Measurements from ENCODE around the gene GBP5.
"Not testable (repeated sequence)": the region's sequence is repeated elsewhere in the genome, so short reads cannot be mapped to it uniquely, and the experiment has no call there.

GBP5 gene

GRCh38 chr1:89272269-89273041 lies at the start of gene GBP5:
TSS of gene GBP5 (minus strand) at chr1:89272860. CDS start at chr1:89269555, 3,305 bp downstream.
- peaks cover 20% of the 10 kb centered on the region for H3K36me3 Mint-ChIP-seq (ENCODE audit: insufficient read depth)
- H3K27ac Mint-ChIP-seq (ENCODE audit: low read depth), result peak within 1 kb of the TSS; percentile 94
- H3K4me1 Mint-ChIP-seq, result peaks cover 58% of the 10 kb centered on the region
- H3K27me3 Mint-ChIP-seq, H3K9me3 Mint-ChIP-seq: not testable (repeated sequence)
- H3K4me3 Mint-ChIP-seq, result peak within 1 kb of the TSS; percentile 97
- DNase-seq (ENCODE audit: low spot score in 2 of 2), result peak; percentile 34 to 69
- ATAC-seq (replicated peaks; ENCODE audit: extremely low read depth, poor library complexity, severe bottlenecking), result peak; percentile 67

DNA sequence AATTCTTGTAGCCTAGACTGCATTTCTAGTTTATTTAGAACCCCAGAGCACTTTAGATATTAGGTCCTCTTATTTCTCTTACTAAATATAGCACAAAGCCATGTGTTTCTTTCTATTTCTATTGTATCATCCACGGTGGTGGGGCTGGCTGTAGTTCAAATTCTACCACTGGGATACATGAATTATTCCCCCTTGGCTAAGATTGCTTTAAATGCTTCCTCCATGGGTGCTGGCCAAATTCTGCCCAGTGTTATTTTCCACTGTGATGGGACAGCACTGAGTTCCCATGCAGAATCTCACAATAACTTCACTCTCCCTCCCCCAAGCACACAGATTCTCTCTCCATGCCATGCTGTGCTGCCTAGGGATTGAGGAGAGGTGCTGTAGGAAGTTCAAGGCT lies 49.7 kb upstream of the GBP5 start:
- DNase-seq (ENCODE audit: low spot score in 2 of 2) (no peak), ATAC-seq (replicated peaks; ENCODE audit: extremely low read depth, poor library complexity, severe bottlenecking) (no peak)
- H3K4me1 Mint-ChIP-seq, result peaks cover 12% of the 10 kb centered on the region
- H3K36me3 Mint-ChIP-seq (ENCODE audit: insufficient read depth), result peaks cover 2% of the 10 kb centered on the region
- H3K4me3 Mint-ChIP-seq, result no peak overlapping the region
- H3K27me3 Mint-ChIP-seq, result peaks cover 7% of the 10 kb centered on the region
- peaks cover 13% of the 10 kb centered on the region for H3K9me3 Mint-ChIP-seq
- H3K27ac Mint-ChIP-seq (ENCODE audit: low read depth), result no peak overlapping the region

DNA sequence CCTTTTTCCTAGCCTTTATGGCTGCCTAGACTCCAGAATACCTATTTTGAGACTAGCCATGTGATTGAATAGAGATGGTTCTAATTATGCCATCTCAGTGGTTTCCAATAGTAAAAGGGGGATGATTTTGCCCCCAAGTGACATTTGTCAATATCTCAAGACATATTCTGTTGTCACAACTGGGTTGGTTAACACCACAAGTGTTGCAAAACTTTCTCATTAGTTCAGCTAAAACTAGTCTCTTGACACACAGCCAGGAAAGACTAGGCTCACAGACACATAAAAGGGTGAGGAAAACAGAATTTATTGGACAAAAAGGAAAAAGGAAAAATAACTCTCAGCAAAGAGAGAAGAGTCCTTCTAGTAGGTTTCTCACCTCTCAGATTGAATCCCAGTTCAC lies 39.9 kb upstream of the GBP5 start:
- peaks cover 34% of the 10 kb centered on the region for H3K4me1 Mint-ChIP-seq
- ATAC-seq (replicated peaks; ENCODE audit: extremely low read depth, poor library complexity, severe bottlenecking) (no peak), DNase-seq (ENCODE audit: low spot score in 2 of 2) (no peak)
- no peak overlapping the region for H3K4me3 Mint-ChIP-seq
- no peaks in the 10 kb centered on the region for H3K36me3 Mint-ChIP-seq (ENCODE audit: insufficient read depth)
- H3K27me3 Mint-ChIP-seq, result no peaks in the 10 kb centered on the region
- peak overlapping the region; percentile 24 for H3K27ac Mint-ChIP-seq (ENCODE audit: low read depth)
- peaks cover 6% of the 10 kb centered on the region for H3K9me3 Mint-ChIP-seq

DNA sequence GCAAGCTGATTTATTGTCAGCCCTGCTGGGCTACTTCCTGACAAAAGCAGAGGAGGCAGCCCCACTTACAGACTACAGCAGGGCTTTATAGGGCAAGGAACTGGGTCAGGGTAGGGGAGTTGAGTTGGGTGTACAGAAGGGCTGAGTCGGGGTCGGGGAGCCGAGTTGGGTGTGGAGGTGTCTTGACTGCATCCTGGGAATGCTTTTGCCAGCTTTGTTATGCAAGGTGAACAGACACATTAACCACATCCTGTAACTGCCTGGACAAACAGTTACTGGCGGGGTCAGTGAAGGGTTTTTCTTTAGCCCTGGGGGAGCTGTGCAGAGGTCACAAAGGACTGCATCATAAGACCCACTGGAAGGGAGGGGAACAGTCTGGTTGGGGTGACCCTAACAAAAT lies 39.1 kb upstream of the GBP5 start:
- DNase-seq (ENCODE audit: low spot score in 2 of 2), result no peak
- Mint-ChIP-seq H3K4me3 (no peak overlapping the region), H3K27me3 (no peaks in the 10 kb centered on the region), H3K36me3 (ENCODE audit: insufficient read depth) (no peaks in the 10 kb centered on the region), H3K4me1 (peaks cover 34% of the 10 kb centered on the region), H3K9me3 (no peaks in the 10 kb centered on the region), H3K27ac (ENCODE audit: low read depth) (peak overlapping the region; percentile 94)
- no peak for ATAC-seq (replicated peaks; ENCODE audit: extremely low read depth, poor library complexity, severe bottlenecking)

GRCh38 chr1:89310976-89311375 lies 38.3 kb upstream of the GBP5 start:
- no peak for ATAC-seq (replicated peaks; ENCODE audit: extremely low read depth, poor library complexity, severe bottlenecking)
- Mint-ChIP-seq H3K27ac (ENCODE audit: low read depth) (peak overlapping the region; percentile 94), H3K4me3 (peak overlapping the region; percentile 6), H3K27me3 (no peaks in the 10 kb centered on the region), H3K9me3 (no peaks in the 10 kb centered on the region), H3K36me3 (ENCODE audit: insufficient read depth) (no peaks in the 10 kb centered on the region), H3K4me1 (peaks cover 34% of the 10 kb centered on the region)
- no peak for DNase-seq (ENCODE audit: low spot score in 2 of 2)

GRCh38 chr1:89310505-89310904 lies 37.8 kb upstream of the GBP5 start:
- no peaks in the 10 kb centered on the region for H3K36me3 Mint-ChIP-seq (ENCODE audit: insufficient read depth)
- H3K27ac Mint-ChIP-seq (ENCODE audit: low read depth), result peak overlapping the region; percentile 94
- no peak for DNase-seq (ENCODE audit: low spot score in 2 of 2)
- H3K4me1 Mint-ChIP-seq, result peaks cover 34% of the 10 kb centered on the region
- H3K27me3 Mint-ChIP-seq, result no peaks in the 10 kb centered on the region
- ATAC-seq (replicated peaks; ENCODE audit: extremely low read depth, poor library complexity, severe bottlenecking), result peak; percentile 67
- no peaks in the 10 kb centered on the region for H3K9me3 Mint-ChIP-seq
- H3K4me3 Mint-ChIP-seq, result peak overlapping the region; percentile 6

- Mint-ChIP-seq H3K4me1 (peaks cover 34% of the 10 kb centered on the region), H3K27me3 (no peaks in the 10 kb centered on the region), H3K9me3 (no peaks in the 10 kb centered on the region), H3K27ac (ENCODE audit: low read depth) (peak overlapping the region; percentile 94), H3K4me3 (peak overlapping the region; percentile 6), H3K36me3 (ENCODE audit: insufficient read depth) (no peaks in the 10 kb centered on the region)
- ATAC-seq (replicated peaks; ENCODE audit: extremely low read depth, poor library complexity, severe bottlenecking), result no peak
- no peak for DNase-seq (ENCODE audit: low spot score in 2 of 2)
Measured at GRCh38 chr1:89309828-89310227, 37.2 kb upstream of the GBP5 start.

DNA sequence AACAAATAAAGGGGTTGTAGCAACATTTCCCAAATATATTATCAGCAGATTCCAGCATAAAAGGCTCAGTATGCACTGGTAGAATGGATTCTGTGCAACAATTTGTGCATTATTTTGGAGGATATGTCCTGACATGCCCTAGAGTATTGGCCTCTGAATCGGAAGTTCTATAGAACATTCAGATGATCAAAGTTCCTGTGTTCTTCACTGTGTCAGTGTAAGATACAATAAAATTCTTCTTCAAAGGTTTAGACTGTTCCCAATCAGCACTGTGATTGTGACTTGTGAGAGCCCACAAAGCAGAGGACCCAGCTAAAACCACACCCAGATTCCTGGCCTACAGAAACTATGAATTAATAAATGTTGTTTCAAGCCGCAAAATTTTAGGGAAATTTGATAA lies 33.6 kb upstream of the GBP5 start:
- no peak for ATAC-seq (replicated peaks; ENCODE audit: extremely low read depth, poor library complexity, severe bottlenecking)
- H3K36me3 Mint-ChIP-seq (ENCODE audit: insufficient read depth), result no peaks in the 10 kb centered on the region
- no peak for DNase-seq (ENCODE audit: low spot score in 2 of 2)
- no peak overlapping the region for H3K27ac Mint-ChIP-seq (ENCODE audit: low read depth)
- no peaks in the 10 kb centered on the region for H3K9me3 Mint-ChIP-seq
- H3K27me3 Mint-ChIP-seq, result no peaks in the 10 kb centered on the region
- no peak overlapping the region for H3K4me3 Mint-ChIP-seq
- peaks cover 26% of the 10 kb centered on the region for H3K4me1 Mint-ChIP-seq

- Mint-ChIP-seq H3K27ac (ENCODE audit: low read depth) (no peak overlapping the region), H3K4me1 (peaks cover 18% of the 10 kb centered on the region), H3K4me3 (no peak overlapping the region), H3K27me3 (no peaks in the 10 kb centered on the region), H3K9me3 (no peaks in the 10 kb centered on the region), H3K36me3 (ENCODE audit: insufficient read depth) (no peaks in the 10 kb centered on the region)
- ATAC-seq (replicated peaks; ENCODE audit: extremely low read depth, poor library complexity, severe bottlenecking) (no peak), DNase-seq (ENCODE audit: low spot score in 2 of 2) (no peak)
Measured at GRCh38 chr1:89305493-89305892, 32.8 kb upstream of the GBP5 start.

DNA sequence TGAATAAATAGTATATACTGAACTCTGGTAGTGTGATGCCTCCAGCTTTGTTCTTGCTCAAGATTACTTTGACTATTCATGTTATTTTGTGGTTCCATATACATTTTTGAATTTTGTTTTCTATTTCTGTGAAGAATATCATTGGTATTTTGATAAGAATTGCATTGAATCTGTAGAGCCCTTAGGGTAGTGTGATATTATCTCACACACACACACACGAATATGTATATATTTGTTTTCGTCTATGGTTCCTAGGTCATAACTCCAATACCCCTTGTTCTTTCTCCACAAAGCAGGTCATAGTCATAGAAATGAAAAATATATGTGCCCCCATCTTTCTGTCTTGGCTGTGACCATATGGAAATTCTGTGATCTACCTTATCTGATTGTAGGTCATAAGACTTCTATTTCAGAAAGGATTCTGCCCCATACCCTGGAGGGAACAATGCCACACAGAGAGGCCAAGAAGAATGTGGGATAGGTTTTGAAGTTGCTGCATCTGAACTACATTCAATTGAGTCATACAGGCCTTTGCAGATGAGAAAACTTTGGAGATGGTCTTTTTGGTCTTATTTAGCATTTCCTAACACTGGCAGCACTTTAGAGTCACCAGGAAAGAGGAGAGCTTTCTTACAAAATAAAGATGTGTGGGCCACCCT lies 32.0 kb upstream of the GBP5 start:
- Mint-ChIP-seq H3K9me3 (no peaks in the 10 kb centered on the region), H3K27me3 (no peaks in the 10 kb centered on the region), H3K27ac (ENCODE audit: low read depth) (no peak overlapping the region), H3K36me3 (ENCODE audit: insufficient read depth) (no peaks in the 10 kb centered on the region), H3K4me1 (peaks cover 17% of the 10 kb centered on the region), H3K4me3 (no peak overlapping the region)
- ATAC-seq (replicated peaks; ENCODE audit: extremely low read depth, poor library complexity, severe bottlenecking) (no peak), DNase-seq (ENCODE audit: low spot score in 2 of 2) (no peak)

DNA sequence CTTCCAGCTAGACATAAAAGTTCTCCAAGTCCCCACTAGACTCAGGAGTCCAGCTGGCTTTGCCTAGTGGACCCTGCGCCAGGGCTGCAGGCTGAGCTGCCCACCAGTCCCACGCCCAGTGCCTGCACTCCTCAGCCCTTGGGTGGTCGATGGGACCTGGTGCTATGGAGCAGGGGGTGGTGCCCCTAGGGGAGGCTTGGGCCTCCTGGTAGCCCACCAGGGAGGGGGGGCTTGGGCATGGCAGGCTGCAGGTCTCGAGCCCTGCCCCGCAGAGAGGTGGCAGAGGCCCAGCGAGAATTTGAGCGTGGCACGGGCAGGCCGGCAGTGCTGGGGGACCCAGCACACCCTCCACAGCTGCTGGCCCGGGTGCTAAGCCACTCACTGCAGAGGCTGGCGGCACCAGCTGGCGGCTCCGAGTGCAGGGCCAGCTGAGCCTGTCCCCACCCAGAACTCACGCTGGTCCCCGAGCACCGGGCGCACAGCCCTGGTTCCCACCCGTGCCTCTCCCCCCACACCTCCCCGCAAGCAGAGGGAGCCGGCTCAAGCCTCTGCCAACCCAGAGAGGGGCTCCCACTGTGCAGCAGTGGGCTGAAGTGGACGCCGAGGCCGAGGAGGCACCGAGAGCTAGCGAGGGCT lies 30.2 kb upstream of the GBP5 start:
- Mint-ChIP-seq H3K27me3 (no peaks in the 10 kb centered on the region), H3K36me3 (ENCODE audit: insufficient read depth) (no peaks in the 10 kb centered on the region), H3K4me3 (no peak overlapping the region), H3K27ac (ENCODE audit: low read depth) (no peak overlapping the region), H3K9me3 (no peaks in the 10 kb centered on the region), H3K4me1 (peaks cover 8% of the 10 kb centered on the region)
- ATAC-seq (replicated peaks; ENCODE audit: extremely low read depth, poor library complexity, severe bottlenecking) (no peak), DNase-seq (ENCODE audit: low spot score in 2 of 2) (no peak)

DNA sequence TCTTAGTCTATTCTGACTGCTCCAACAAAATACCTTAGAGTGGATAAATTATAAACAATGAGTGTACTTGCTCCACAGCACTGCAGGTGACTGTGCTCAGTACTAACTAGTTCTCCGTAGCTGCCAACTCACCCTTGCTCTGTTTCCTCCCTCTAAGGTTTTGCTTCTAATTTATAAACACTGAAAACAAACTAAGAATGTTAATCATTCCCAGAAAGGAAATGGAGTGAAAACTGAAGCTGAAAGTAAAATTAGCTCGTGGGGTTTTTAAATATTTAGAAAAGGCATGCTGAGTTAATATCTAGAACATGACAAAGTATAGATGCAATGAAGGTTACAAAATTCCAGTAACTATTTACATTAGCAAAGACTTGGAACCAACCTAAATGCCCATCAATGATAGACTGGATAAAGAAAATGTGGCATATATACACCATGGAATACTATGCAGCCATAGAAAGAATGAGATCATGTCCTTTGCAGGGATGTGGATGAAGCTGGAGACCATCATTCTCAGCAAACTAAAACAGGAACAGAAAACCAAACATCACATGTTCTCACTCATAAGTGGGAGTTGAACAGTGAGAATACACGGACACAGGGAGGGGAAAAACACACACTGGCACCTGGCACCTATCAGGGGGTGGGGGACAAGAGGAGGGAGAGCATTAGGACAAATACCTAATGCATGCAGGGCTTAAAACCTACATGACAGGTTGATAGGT lies 27.2 kb upstream of the GBP5 start:
- peak overlapping the region; percentile 4 for H3K27ac Mint-ChIP-seq (ENCODE audit: low read depth)
- H3K27me3 Mint-ChIP-seq; H3K4me3 Mint-ChIP-seq; H3K36me3 Mint-ChIP-seq (ENCODE audit: insufficient read depth); ATAC-seq (replicated peaks; ENCODE audit: extremely low read depth, poor library complexity, severe bottlenecking); DNase-seq (ENCODE audit: low spot score in 2 of 2); H3K9me3 Mint-ChIP-seq: not testable (repeated sequence)
- peaks cover 23% of the 10 kb centered on the region for H3K4me1 Mint-ChIP-seq

All from central memory CD8-positive, alpha-beta T cell (primary cell).